ENCODE measurements around the gene RIMS4. TPM values are rescaled to one million over a fixed set of nuclear protein-coding genes. Genes with fewer than 3 reads are reported as not detected.

RIMS4 gene
- polyA plus RNA-seq, 1 experiment: not detected

DNA sequence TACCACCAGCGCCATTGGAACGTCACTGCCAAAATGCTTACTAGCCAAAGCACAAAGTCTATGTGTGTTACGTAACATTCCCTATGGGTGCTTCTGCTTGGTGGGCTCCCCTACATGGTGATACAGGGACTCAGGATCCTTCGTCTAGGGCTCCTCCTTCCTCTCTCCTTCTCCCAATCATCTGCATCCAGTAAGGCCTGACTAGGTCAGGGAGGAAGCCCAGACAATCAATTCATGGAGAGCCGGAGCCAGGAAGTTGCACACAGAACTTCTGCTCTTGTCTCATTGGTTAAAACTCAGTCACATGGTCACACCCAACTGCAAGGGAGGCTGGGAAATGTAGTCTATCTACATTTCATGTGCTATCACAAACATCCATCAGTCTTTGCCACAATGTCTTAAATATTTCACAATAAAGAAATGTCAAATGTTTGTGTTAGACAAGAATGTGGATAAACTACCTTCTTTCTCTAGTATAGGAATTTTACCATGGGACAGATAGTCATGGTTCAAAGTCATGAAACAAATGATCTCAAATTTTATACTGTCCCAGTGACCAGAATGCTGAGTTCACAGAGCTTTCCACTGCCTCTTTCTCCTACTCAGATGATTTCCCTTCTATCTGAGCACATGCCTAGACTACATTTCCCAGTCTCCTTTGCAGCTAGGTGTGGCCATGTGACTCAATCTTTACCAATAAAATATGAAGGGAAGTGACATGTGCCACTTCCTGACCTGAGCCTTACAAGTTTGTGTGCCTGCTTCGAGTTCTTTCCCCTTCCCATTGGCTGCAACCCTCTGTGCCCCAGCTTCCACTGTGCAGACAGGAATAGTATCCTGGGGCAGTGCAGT, 74.0 kb downstream of the RIMS4 start:
- no peaks in the 10 kb centered on the region for H3K9me3 ChIP-seq (ENCODE audit: control insufficient read depth, insufficient read depth, low read length)
- H3K4me3 ChIP-seq (ENCODE audit: low read depth, low read length): no peak overlapping the region
- ChIA-PET POLR2A (interaction anchor here (1.0 kb wide), 1 partner anchor 51 kb away, joined by 5 read pairs; no protein-coding TSS in a partner anchor), CTCF (interaction anchor here (0.5 to 1.8 kb wide), 4 partner anchors 11 to 326 kb away, joined by 3 to 11 read pairs (median 6); no protein-coding TSS in a partner anchor)
- peaks cover 9% of the 10 kb centered on the region for H3K27me3 ChIP-seq (ENCODE audit: control insufficient read depth, insufficient read depth, low read length)
- DNase-seq (ENCODE audit: low read depth, low spot score): no peak
- no peak overlapping the region for H3K27ac ChIP-seq (ENCODE audit: low read depth, low read length)
- TF ChIP-seq, protein P1, sequence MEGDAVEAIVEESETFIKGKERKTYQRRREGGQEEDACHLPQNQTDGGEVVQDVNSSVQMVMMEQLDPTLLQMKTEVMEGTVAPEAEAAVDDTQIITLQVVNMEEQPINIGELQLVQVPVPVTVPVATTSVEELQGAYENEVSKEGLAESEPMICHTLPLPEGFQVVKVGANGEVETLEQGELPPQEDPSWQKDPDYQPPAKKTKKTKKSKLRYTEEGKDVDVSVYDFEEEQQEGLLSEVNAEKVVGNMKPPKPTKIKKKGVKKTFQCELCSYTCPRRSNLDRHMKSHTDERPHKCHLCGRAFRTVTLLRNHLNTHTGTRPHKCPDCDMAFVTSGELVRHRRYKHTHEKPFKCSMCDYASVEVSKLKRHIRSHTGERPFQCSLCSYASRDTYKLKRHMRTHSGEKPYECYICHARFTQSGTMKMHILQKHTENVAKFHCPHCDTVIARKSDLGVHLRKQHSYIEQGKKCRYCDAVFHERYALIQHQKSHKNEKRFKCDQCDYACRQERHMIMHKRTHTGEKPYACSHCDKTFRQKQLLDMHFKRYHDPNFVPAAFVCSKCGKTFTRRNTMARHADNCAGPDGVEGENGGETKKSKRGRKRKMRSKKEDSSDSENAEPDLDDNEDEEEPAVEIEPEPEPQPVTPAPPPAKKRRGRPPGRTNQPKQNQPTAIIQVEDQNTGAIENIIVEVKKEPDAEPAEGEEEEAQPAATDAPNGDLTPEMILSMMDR (IDR thresholded peaks at IDR 0.05; ENCODE audit: low read depth, low read length): no peak

GRCh38 chr20:44735816-44736169, 74.6 kb downstream of the RIMS4 start:
- H3K27ac ChIP-seq (ENCODE audit: low read depth, low read length): no peak overlapping the region
- ChIA-PET POLR2A (no interaction called here), CTCF (interaction anchor here (1.1 to 6.4 kb wide), 2 partner anchors 12 to 51 kb away, joined by 3 to 190 read pairs; no protein-coding TSS in a partner anchor)
- no peak for DNase-seq (ENCODE audit: low read depth, low spot score)
- TF ChIP-seq, protein P1 (IDR thresholded peaks at IDR 0.05; ENCODE audit: low read depth, low read length): no peak
- no peaks in the 10 kb centered on the region for H3K9me3 ChIP-seq (ENCODE audit: control insufficient read depth, insufficient read depth, low read length)
- H3K4me3 ChIP-seq (ENCODE audit: low read depth, low read length): no peak overlapping the region
- peaks cover 7% of the 10 kb centered on the region for H3K27me3 ChIP-seq (ENCODE audit: control insufficient read depth, insufficient read depth, low read length)

- Histone ChIP-seq H3K4me3 (ENCODE audit: low read depth, low read length) (no peak overlapping the region), H3K27ac (ENCODE audit: low read depth, low read length) (no peak overlapping the region), H3K27me3 (ENCODE audit: control insufficient read depth, insufficient read depth, low read length) (peaks cover 3% of the 10 kb centered on the region), H3K9me3 (ENCODE audit: control insufficient read depth, insufficient read depth, low read length) (no peaks in the 10 kb centered on the region)
- CTCF ChIA-PET: interaction anchor here (0.9 to 6.4 kb wide), 4 partner anchors 11 to 132 kb away, joined by 3 to 190 read pairs (median 3); no protein-coding TSS in a partner anchor
- POLR2A ChIA-PET: no interaction called here
- TF ChIP-seq, protein P1 (IDR thresholded peaks at IDR 0.05; ENCODE audit: low read depth, low read length): peak; percentile 51
- no peak for DNase-seq (ENCODE audit: low read depth, low spot score)
Measured at GRCh38 chr20:44734938-44735337, 75.4 kb downstream of the RIMS4 start.

DNA sequence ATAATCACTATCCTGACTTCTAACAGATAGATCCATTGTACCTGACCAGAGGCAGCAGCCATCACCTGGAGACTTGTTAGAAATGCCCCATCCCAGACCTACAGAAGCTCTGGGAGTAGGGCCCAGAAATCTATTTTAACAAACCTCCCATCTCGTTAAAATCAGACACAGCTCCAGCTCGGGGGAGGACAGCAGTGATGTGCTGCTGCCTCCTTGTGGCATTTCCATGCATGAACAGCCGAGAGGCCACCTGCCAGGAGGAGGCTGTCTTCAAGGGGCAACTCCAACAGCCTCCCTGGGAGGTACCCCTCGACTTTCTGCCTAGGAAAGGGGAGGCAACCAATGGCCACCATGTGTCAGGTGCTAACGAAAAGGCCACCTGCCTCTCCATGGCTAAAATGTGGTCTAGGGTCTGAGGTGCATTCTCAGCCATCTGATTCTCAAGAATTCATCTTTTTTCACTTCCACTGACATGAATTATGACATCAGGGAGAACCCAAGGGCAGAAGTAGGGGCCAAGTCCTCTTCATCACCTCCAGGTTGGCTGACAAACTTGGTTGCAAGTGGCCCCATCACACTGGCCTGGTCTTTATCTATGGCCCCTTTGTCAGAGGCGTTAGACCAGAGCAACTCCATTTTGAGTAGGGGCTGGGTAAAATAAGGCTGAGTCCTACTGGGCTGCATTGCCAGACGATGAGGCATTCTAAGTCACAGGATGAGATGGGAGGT, 76.8 kb downstream of the RIMS4 start:
- Histone ChIP-seq H3K27ac (ENCODE audit: low read depth, low read length) (no peak overlapping the region), H3K9me3 (ENCODE audit: control insufficient read depth, insufficient read depth, low read length) (no peaks in the 10 kb centered on the region), H3K27me3 (ENCODE audit: control insufficient read depth, insufficient read depth, low read length) (no peaks in the 10 kb centered on the region), H3K4me3 (ENCODE audit: low read depth, low read length) (no peak overlapping the region)
- ChIA-PET POLR2A (no interaction called here), CTCF (interaction anchor here (0.6 to 6.4 kb wide), 12 partner anchors 10 to 215 kb away, joined by 3 to 190 read pairs (median 4); partner anchors contain the start of gene ADA)
- DNase-seq (ENCODE audit: low read depth, low spot score): no peak
- TF ChIP-seq, protein P1 (IDR thresholded peaks at IDR 0.05; ENCODE audit: low read depth, low read length): peak; percentile 97
